VCaP (cell line): Measurements from ENCODE around the gene SNAPC4.

Source experiments
- H3K27ac ChIP-seq: fragments of 450-650 bp; 2 replicates; pipeline ENCODE4 v1.5.1; 2017
- TF ChIP-seq, protein P1 (sequence below): fragments of 450-650 bp; conservative IDR thresholded peaks from 2 replicates; pipeline ENCODE4 v1.5.1; 2017; ENCODE audit warnings: mild to moderate bottlenecking, moderate library complexity

SNAPC4 gene

DNA sequence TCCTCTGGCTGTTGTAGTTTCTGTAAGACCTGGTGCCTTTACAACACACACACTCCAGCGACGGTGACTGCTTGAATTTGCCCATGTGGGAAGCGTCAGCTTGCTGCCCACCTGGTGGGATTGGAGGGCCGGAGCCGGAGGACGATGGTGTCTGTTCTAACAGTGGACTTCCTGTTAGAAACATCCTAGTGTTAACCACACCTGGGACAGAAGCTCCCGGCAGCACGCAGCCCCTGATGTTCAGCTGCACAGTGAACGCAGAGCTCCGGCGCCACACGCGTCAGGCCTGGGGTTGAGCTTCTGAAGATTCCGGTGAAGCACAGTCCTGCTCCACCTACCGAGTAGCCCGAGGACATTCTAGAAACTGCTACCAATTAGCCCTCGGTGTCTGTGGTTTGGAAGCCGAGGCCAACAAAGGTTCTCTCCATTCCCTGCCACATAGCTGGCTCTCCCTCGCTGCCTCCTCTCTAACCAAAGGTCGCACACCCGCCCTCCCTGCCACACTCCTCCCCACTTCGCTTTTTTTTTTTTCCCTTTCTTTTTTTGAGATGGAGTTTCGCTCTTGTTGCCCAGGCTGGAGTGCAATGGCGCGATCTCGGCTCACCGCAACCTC, 24.9 kb upstream of the SNAPC4 start:
- no peak overlapping the region for H3K27ac ChIP-seq
- TF ChIP-seq, protein P1, sequence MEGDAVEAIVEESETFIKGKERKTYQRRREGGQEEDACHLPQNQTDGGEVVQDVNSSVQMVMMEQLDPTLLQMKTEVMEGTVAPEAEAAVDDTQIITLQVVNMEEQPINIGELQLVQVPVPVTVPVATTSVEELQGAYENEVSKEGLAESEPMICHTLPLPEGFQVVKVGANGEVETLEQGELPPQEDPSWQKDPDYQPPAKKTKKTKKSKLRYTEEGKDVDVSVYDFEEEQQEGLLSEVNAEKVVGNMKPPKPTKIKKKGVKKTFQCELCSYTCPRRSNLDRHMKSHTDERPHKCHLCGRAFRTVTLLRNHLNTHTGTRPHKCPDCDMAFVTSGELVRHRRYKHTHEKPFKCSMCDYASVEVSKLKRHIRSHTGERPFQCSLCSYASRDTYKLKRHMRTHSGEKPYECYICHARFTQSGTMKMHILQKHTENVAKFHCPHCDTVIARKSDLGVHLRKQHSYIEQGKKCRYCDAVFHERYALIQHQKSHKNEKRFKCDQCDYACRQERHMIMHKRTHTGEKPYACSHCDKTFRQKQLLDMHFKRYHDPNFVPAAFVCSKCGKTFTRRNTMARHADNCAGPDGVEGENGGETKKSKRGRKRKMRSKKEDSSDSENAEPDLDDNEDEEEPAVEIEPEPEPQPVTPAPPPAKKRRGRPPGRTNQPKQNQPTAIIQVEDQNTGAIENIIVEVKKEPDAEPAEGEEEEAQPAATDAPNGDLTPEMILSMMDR = no peak

DNA sequence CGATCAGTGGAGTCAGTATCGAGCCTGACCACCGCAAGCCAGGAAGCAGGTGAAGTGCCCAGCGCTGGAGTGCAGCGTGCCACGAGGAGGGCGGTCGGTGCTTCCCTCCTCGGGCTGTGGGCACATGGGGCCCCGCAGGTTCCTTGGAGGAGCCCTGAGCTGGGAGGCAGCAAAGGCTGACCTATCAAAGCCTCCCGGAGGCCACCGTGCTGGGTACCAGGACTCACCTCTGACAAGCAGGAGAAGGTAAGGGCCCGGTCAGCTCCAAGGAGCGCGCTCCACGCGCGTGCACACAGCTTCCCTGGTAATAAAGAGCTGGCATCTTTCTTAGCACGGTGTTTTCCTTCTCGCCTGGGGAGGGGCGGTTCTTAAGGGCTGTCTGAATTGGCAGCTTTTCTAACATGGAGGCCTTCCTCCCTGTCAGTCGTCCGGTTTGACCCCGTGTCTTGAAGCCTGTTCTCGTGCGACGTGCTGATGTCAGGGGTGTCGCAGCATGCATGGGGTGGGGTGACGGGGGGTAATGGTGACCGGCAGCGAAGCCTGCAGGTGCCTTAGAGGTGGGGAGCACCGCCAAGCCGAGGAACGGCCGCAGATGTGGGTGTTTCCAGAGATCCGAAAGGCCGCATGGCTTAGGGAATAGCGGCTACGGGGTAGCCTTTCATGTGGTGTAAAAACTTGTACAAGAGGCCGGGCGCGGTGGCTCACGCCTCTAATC, 23.6 kb upstream of the SNAPC4 start:
- TF ChIP-seq, protein P1 = no peak

DNA sequence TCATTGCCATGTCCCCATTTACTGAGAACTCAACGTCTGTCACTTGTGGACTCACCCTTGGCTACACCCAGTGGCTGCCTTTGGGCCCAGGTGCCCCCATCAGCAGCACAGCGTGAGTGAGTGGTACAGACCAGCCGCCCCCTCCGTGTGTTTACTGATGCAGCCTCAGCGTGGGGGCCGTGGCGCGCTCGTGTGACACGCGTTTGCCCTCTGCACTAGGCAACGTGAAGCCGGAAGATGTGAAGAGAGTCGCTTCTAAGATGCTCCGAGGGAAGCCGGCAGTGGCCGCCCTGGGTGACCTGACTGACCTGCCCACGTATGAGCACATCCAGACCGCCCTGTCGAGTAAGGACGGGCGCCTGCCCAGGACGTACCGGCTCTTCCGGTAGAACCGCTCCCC, 22.9 kb upstream of the SNAPC4 start:
- TF ChIP-seq, protein P1 = no peak

More for the DNA sequence above, 23.6 kb upstream of the SNAPC4 start:
- no peak overlapping the region for H3K27ac ChIP-seq

DNA sequence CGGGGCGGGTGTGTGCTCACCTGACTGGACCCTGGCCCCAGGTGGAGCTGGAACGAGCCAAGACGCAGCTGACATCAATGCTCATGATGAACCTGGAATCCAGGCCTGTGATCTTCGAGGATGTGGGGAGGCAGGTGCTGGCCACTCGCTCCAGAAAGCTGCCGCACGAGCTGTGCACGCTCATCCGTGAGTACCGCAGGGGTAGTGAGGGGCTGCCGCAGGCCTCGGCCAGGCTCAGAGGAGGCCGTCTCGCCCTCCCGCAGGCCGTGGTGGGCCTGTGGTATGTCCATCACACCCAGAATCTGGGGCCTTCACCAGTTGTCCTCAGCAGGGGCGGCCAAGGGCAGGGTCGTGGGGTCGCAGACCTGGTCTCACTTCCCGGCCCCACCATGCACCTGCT, 21.8 kb upstream of the SNAPC4 start:
- TF ChIP-seq, protein P1 = no peak
- no peak overlapping the region for H3K27ac ChIP-seq

More for the DNA sequence above, 22.9 kb upstream of the SNAPC4 start:
- no peak overlapping the region for H3K27ac ChIP-seq

DNA sequence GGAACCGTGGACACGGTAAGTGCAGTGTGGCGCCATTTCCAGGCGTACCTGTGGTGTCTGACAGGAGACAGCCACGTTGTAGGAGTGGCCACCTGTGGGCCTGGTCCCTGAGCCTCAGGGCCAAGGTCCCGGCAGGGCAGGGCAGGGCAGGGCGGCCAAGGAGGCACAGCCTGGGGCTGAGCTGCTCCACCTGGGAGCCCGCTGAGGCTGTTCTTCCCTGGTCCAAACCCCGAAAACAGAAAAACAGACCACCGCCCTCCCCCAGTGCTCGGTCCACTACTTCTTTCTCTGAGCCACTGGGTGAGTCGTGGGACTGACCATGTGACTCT, 19.1 kb upstream of the SNAPC4 start:
- TF ChIP-seq, protein P1 = no peak
- H3K27ac ChIP-seq = no peak overlapping the region

DNA sequence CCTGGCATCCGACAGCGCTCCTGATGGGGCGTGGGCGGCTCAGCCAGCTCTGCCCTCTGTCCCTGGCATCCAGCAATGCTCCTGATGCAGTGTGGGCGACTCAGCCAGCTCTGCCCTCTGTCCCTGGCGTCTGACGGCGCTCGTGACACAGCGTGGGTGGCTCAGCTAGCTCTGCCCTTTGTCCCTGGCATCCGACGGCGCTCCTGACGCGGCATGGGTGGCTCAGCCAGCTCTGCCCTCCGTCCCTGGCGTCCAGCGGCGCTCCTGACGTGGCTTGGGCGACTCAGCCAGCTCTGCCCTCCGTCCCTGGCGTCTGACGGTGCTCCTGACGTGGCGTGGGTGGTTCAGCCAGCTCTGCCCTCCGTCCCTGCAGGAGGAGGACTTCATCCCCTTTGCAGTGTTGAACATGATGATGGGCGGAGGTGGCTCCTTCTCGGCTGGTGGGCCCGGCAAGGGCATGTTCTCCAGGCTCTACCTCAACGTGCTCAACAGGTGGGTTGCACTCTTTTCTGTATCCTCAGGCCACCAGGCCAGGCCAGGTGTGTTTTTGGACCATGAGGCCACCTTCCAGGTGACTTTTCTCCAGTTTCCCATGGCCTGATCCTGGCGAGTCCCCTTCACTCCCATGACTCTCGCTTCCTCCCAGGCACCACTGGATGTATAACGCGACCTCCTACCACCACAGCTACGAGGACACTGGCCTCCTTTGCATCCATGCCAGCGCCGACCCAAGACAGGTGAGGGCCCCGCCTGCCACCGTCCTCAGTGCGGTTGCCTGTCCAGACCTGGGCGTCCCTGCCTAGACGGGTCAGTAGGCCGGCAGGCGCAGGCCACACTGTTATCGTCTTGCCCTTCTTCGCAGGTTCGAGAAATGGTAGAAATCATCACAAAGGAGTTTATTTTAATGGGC, 18.5 kb upstream of the SNAPC4 start:
- no peak overlapping the region for H3K27ac ChIP-seq
- TF ChIP-seq, protein P1 = no peak

DNA sequence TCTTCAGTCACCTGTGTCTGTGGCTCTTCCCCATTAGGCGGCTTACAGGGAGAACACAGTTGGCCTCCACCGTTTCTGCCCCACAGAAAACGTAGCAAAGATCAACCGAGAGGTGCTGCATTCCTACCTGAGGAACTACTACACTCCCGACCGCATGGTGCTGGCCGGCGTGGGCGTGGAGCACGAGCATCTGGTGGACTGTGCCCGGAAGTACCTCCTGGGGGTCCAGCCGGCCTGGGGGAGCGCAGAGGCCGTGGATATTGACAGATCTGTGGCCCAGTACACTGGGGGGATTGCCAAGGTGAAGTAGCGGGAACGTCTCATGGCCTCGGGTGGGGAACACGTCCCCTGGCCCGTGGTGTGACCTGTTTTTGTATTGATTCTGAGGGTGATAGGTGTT, 16.9 kb upstream of the SNAPC4 start:
- TF ChIP-seq, protein P1 = no peak
- H3K27ac ChIP-seq = no peak overlapping the region
